T-helper 1 cell (primary cell): ENCODE data around the gene PDZD4.

Experiments used
- DNase-seq, 5 donors: peaks; one replicate each; pipeline ENCODE4 v3.0.0-alpha.2; 2012 to 2020

The PDZD4 gene

GRCh38 chrX:153784325-153784967 is 45.9 kb downstream of the PDZD4 start:
- DNase-seq: no peak

- DNase-seq: no peak
Observed at GRCh38 chrX:153783378-153784013, 46.8 kb downstream of the PDZD4 start.

- no peak for DNase-seq
Observed at GRCh38 chrX:153782871-153783270, 47.5 kb downstream of the PDZD4 start.

- DNase-seq: no peak
Observed at GRCh38 chrX:153782313-153782712, 48.0 kb downstream of the PDZD4 start.

- no peak for DNase-seq
Observed at GRCh38 chrX:153781428-153782047, 48.8 kb downstream of the PDZD4 start.

GRCh38 chrX:153780678-153781427 is 49.5 kb downstream of the PDZD4 start, which contains the start of gene SRPK3:
Gene SRPK3 (plus strand): TSS chrX:153781041. CDS start chrX:153781087, 46 bp downstream.
- DNase-seq: no peak

- DNase-seq: no peak
Observed at GRCh38 chrX:153779891-153780677, 50.3 kb downstream of the PDZD4 start.

GRCh38 chrX:153778684-153779101 is 51.7 kb downstream of the PDZD4 start:
- DNase-seq: no peak

- DNase-seq: no peak
Observed at GRCh38 chrX:153778181-153778580, 52.2 kb downstream of the PDZD4 start.

- no peak for DNase-seq
Observed at GRCh38 chrX:153777261-153778090, 52.9 kb downstream of the PDZD4 start.

- no peak for DNase-seq
Observed at GRCh38 chrX:153776611-153777045, 53.7 kb downstream of the PDZD4 start.

- no peak for DNase-seq
Observed at GRCh38 chrX:153776120-153776599, 54.2 kb downstream of the PDZD4 start.

- DNase-seq: no peak
Observed at GRCh38 chrX:153775293-153776119, 54.8 kb downstream of the PDZD4 start.

- no peak for DNase-seq
Observed at GRCh38 chrX:153774576-153775292, 55.6 kb downstream of the PDZD4 start.

GRCh38 chrX:153773741-153774575 is 56.4 kb downstream of the PDZD4 start:
- no peak for DNase-seq

- peak in 1 of 5 donors; percentile 0 for DNase-seq
Observed at GRCh38 chrX:153773218-153773611, 57.1 kb downstream of the PDZD4 start.

GRCh38 chrX:153772316-153773217 is 57.8 kb downstream of the PDZD4 start:
- DNase-seq: peak in 1 of 5 donors; percentile 1
